HepG2 (cell line): ENCODE measurements around the gene ZFHX3. TPM values are rescaled to one million over a fixed set of nuclear protein-coding genes. Genes with fewer than 3 reads are reported as not detected.

Source experiments
- ARNTL ChIP-seq: sonication (generic); formaldehyde crosslinking; IDR thresholded peaks from 2 replicates; pipeline ENCODE4 v1.4.0; 2020; ENCODE audit warnings: mild to moderate bottlenecking, missing genetic modification reagents
- FOXK1 ChIP-seq: sonication (generic); formaldehyde crosslinking; IDR thresholded peaks from 2 replicates; pipeline ENCODE4 v1.4.0; 2020; ENCODE audit warnings: low read depth, missing genetic modification reagents, borderline replicate concordance
- SP1 ChIP-seq, 2 experiments: fragments of 450-650 bp in 1 of 2; sonication (generic) in 1 of 2; formaldehyde crosslinking in 1 of 2; IDR thresholded peaks; 2 replicates each; pipeline versions ENCODE4 v1.4.0 to v1.6.1; 2016 to 2020; ENCODE audit warnings: missing genetic modification reagents in 1 of 2
- polyA plus RNA-seq, 8 experiments: library from polyadenylated mRNA; depleted of rRNA in 3 of 8; stranded (reverse) in 7 of 8; unstranded in 1 of 8; fragments of >200 nt; fragmentation: Illumina TruSeq in 4 of 8; extraction: Trizol in 4 of 8; gene quantifications; 2 replicates each; pipeline versions ENCODE4 v1.2.1 to v1.2.3, GENCODE V29; 2011 to 2016; ENCODE audit warnings: low read depth in 4 of 8, missing spikeins in 1 of 8, mixed read lengths in 1 of 8; ENCODE audit not compliant: insufficient read depth in 1 of 8
- total RNA-seq, 5 experiments: library from RNA; depleted of rRNA; stranded (reverse); fragments of >200 nt; fragmentation: Illumina TruSeq; extraction: Trizol; gene quantifications; 2 replicates each; pipeline ENCODE4 v1.2.3, GENCODE V29; 2016; ENCODE audit warnings: low read depth in 1 of 5
- TF ChIP-seq, protein P1 (sequence below): sonication (generic); formaldehyde crosslinking; IDR thresholded peaks from 2 replicates; pipeline ENCODE4 v1.5.0; 2020; ENCODE audit warnings: mild to moderate bottlenecking, missing genetic modification reagents, borderline replicate concordance
- TF ChIP-seq, protein P2 (sequence below): sonication (generic); formaldehyde crosslinking; IDR thresholded peaks from 2 replicates; pipeline ENCODE4 v1.4.0; 2020; ENCODE audit warnings: missing genetic modification reagents
- TF ChIP-seq, protein P3 (sequence below): sonication (generic); formaldehyde crosslinking; IDR thresholded peaks from 2 replicates; pipeline ENCODE4 v1.4.0; 2020; ENCODE audit warnings: missing genetic modification reagents
- TF ChIP-seq, protein P4 (sequence below): sonication (generic); formaldehyde crosslinking; IDR thresholded peaks from 2 replicates; pipeline ENCODE4; 2020; ENCODE audit warnings: missing genetic modification reagents, mild to moderate bottlenecking, borderline replicate concordance
- TF ChIP-seq, protein P5 (sequence below): sonication (generic); formaldehyde crosslinking; IDR thresholded peaks from 2 replicates; pipeline ENCODE4 v1.4.0; 2020; ENCODE audit warnings: missing genetic modification reagents

The ZFHX3 gene
- total and polyA plus RNA-seq, 2 of the 13 experiments (the other 11 are each of a cell fraction or from before 2014, with no cell fraction given), result 5.0 to 6.0 TPM

DNA sequence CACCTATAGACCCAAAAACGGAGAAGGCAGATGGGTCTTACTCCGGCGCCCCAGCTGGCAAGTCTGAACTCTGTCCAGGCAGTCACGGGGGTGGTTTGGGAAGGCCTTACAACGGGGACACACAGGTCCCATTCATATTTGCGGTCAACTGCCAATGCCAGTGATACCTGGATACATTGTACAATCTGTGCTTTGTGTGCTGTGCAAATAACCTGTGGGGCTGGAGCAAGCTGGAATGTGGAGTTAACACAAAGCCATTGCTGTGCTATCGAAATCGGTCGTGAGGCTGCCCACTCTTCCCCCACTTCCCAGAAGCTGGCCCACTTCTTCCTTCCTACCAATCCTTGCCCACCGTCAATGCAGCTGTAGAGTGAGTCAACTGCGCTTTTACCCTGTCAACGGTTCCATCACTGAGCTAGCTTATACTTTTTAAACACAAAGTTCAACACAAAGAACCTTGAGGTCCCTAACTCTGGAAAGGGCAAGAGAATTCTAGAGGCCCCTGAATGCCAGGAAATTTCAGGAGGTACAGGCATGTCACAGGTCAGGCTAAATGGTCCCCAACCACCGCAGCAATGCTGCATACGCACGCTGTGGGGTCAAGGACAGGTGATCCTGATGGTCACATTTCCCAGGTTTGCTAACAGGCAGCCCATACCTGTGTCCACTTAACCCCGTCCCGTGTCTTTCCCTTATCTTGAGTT, 122.8 kb downstream of the ZFHX3 start (continued):
- TF ChIP-seq, protein P1, sequence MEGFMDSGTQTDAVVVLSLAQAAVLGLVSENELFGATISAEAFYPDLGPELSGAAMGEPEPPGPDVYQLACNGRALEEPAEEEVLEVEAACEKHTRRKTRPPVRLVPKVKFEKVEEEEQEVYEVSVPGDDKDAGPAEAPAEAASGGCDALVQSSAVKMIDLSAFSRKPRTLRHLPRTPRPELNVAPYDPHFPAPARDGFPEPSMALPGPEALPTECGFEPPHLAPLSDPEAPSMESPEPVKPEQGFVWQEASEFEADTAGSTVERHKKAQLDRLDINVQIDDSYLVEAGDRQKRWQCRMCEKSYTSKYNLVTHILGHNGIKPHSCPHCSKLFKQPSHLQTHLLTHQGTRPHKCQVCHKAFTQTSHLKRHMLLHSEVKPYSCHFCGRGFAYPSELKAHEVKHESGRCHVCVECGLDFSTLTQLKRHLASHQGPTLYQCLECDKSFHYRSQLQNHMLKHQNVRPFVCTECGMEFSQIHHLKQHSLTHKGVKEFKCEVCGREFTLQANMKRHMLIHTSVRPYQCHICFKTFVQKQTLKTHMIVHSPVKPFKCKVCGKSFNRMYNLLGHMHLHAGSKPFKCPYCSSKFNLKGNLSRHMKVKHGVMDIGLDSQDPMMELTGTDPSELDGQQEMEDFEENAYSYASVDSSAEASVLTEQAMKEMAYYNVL (CRISPR knock-in tag), result peak; percentile 86; the same call in 1 of the 2 replicates
- TF ChIP-seq, protein P2, sequence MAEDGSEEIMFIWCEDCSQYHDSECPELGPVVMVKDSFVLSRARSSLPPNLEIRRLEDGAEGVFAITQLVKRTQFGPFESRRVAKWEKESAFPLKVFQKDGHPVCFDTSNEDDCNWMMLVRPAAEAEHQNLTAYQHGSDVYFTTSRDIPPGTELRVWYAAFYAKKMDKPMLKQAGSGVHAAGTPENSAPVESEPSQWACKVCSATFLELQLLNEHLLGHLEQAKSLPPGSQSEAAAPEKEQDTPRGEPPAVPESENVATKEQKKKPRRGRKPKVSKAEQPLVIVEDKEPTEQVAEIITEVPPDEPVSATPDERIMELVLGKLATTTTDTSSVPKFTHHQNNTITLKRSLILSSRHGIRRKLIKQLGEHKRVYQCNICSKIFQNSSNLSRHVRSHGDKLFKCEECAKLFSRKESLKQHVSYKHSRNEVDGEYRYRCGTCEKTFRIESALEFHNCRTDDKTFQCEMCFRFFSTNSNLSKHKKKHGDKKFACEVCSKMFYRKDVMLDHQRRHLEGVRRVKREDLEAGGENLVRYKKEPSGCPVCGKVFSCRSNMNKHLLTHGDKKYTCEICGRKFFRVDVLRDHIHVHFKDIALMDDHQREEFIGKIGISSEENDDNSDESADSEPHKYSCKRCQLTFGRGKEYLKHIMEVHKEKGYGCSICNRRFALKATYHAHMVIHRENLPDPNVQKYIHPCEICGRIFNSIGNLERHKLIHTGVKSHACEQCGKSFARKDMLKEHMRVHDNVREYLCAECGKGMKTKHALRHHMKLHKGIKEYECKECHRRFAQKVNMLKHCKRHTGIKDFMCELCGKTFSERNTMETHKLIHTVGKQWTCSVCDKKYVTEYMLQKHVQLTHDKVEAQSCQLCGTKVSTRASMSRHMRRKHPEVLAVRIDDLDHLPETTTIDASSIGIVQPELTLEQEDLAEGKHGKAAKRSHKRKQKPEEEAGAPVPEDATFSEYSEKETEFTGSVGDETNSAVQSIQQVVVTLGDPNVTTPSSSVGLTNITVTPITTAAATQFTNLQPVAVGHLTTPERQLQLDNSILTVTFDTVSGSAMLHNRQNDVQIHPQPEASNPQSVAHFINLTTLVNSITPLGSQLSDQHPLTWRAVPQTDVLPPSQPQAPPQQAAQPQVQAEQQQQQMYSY (CRISPR knock-in tag), result peak; percentile 96
- TF ChIP-seq, protein P3, sequence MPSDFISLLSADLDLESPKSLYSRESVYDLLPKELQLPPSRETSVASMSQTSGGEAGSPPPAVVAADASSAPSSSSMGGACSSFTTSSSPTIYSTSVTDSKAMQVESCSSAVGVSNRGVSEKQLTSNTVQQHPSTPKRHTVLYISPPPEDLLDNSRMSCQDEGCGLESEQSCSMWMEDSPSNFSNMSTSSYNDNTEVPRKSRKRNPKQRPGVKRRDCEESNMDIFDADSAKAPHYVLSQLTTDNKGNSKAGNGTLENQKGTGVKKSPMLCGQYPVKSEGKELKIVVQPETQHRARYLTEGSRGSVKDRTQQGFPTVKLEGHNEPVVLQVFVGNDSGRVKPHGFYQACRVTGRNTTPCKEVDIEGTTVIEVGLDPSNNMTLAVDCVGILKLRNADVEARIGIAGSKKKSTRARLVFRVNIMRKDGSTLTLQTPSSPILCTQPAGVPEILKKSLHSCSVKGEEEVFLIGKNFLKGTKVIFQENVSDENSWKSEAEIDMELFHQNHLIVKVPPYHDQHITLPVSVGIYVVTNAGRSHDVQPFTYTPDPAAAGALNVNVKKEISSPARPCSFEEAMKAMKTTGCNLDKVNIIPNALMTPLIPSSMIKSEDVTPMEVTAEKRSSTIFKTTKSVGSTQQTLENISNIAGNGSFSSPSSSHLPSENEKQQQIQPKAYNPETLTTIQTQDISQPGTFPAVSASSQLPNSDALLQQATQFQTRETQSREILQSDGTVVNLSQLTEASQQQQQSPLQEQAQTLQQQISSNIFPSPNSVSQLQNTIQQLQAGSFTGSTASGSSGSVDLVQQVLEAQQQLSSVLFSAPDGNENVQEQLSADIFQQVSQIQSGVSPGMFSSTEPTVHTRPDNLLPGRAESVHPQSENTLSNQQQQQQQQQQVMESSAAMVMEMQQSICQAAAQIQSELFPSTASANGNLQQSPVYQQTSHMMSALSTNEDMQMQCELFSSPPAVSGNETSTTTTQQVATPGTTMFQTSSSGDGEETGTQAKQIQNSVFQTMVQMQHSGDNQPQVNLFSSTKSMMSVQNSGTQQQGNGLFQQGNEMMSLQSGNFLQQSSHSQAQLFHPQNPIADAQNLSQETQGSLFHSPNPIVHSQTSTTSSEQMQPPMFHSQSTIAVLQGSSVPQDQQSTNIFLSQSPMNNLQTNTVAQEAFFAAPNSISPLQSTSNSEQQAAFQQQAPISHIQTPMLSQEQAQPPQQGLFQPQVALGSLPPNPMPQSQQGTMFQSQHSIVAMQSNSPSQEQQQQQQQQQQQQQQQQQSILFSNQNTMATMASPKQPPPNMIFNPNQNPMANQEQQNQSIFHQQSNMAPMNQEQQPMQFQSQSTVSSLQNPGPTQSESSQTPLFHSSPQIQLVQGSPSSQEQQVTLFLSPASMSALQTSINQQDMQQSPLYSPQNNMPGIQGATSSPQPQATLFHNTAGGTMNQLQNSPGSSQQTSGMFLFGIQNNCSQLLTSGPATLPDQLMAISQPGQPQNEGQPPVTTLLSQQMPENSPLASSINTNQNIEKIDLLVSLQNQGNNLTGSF (CRISPR knock-in tag), result 0 out of 2 replicates have a peak, but pooled peaks have one; percentile 22
- TF ChIP-seq, protein P4, sequence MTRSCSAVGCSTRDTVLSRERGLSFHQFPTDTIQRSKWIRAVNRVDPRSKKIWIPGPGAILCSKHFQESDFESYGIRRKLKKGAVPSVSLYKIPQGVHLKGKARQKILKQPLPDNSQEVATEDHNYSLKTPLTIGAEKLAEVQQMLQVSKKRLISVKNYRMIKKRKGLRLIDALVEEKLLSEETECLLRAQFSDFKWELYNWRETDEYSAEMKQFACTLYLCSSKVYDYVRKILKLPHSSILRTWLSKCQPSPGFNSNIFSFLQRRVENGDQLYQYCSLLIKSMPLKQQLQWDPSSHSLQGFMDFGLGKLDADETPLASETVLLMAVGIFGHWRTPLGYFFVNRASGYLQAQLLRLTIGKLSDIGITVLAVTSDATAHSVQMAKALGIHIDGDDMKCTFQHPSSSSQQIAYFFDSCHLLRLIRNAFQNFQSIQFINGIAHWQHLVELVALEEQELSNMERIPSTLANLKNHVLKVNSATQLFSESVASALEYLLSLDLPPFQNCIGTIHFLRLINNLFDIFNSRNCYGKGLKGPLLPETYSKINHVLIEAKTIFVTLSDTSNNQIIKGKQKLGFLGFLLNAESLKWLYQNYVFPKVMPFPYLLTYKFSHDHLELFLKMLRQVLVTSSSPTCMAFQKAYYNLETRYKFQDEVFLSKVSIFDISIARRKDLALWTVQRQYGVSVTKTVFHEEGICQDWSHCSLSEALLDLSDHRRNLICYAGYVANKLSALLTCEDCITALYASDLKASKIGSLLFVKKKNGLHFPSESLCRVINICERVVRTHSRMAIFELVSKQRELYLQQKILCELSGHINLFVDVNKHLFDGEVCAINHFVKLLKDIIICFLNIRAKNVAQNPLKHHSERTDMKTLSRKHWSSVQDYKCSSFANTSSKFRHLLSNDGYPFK (CRISPR knock-in tag), result 0 out of 2 replicates have a peak, but pooled peaks have one; percentile 27
- TF ChIP-seq, protein P5, sequence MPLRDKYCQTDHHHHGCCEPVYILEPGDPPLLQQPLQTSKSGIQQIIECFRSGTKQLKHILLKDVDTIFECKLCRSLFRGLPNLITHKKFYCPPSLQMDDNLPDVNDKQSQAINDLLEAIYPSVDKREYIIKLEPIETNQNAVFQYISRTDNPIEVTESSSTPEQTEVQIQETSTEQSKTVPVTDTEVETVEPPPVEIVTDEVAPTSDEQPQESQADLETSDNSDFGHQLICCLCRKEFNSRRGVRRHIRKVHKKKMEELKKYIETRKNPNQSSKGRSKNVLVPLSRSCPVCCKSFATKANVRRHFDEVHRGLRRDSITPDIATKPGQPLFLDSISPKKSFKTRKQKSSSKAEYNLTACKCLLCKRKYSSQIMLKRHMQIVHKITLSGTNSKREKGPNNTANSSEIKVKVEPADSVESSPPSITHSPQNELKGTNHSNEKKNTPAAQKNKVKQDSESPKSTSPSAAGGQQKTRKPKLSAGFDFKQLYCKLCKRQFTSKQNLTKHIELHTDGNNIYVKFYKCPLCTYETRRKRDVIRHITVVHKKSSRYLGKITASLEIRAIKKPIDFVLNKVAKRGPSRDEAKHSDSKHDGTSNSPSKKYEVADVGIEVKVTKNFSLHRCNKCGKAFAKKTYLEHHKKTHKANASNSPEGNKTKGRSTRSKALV (CRISPR knock-in tag), result 0 out of 2 replicates have a peak, but pooled peaks have one; percentile 17
- TF ChIP-seq ARNTL (CRISPR knock-in tag), result peak; percentile 71
- TF ChIP-seq SP1 (IDR thresholded peaks at IDR 0.05), result no peak
- TF ChIP-seq SP1 (CRISPR knock-in tag; IDR thresholded peaks at IDR 0.05), result no peak
- no peak for TF ChIP-seq FOXK1
